BE2C (cell line): ENCODE data around the gene SAA4.

Experiments used
- DNase-seq: peaks from one replicate; pipeline ENCODE4 v3.0.0-alpha.2; 2020
- H3K27me3 ChIP-seq: fragments of 250-450 bp; sonication (Bioruptor Pico); 2 replicates; pipeline ENCODE4 v1.5.1; 2020; ENCODE audit warnings: mild to moderate bottlenecking
- H3K36me3 ChIP-seq: fragments of 250-450 bp; sonication (Bioruptor Pico); 2 replicates; pipeline ENCODE4 v1.5.1; 2020; ENCODE audit warnings: mild to moderate bottlenecking
- H3K4me1 ChIP-seq: fragments of 250-450 bp; sonication (Bioruptor Pico); 2 replicates; pipeline ENCODE4 v1.5.1; 2020
- H3K4me3 ChIP-seq: 2 replicates; pipeline ENCODE4 v1.5.1; 2011; ENCODE audit warnings: low read depth, low read length
- H3K9me3 ChIP-seq: fragments of 250-450 bp; sonication (Bioruptor Pico); 2 replicates; pipeline ENCODE4 v1.5.1; 2020
- TF ChIP-seq, protein P1 (sequence below): IDR thresholded peaks from 2 replicates; pipeline ENCODE4 v1.5.1; 2012; ENCODE audit warnings: mild to moderate bottlenecking, low read depth, low read length

The SAA4 gene

DNA sequence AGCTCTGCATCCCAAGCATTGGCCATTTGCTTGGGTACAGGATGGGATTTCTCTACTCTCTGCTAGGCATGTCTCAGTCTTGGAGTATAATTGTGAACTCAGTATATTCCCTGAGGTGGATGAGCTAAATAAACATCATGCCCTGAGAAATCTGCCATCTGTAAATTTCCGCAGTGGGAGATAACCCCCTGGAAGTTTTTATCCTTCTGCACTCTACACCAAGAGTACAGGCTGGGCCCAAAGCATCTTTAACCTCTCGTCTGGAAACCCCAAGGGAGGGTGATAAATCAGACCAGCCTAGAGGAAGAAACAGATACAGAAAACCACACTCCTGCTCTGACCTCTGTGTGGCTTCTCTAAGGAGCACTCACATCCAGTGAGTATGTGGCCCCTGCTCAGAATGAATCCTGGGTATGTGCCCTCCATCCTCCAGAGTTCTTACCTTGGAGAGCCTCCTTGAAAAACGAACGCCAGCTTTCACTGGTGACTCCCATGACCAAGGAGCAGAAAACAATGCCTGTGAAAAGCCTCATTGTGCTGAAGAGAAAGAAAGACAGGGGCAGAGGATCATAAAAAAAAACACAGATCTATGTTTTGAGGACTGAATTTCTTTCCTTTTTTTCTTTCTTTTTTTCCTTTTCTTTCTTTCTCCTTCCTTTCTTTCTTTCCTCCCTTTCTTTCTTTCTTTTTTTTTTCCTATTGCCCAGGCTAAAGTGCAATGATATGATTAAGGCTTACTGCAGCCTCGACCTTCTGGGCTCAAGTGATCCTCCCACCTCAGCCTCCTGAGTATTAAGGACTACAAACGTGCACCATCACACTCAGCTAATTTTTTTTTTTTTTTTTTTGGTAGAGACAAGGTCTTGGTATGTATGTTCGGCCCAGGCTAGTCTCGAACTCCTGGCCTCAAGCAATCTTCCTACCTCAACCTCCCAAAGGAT, 938 bp downstream of the SAA4 start:
- no peak overlapping the region for H3K4me3 ChIP-seq
- TF ChIP-seq, protein P1, sequence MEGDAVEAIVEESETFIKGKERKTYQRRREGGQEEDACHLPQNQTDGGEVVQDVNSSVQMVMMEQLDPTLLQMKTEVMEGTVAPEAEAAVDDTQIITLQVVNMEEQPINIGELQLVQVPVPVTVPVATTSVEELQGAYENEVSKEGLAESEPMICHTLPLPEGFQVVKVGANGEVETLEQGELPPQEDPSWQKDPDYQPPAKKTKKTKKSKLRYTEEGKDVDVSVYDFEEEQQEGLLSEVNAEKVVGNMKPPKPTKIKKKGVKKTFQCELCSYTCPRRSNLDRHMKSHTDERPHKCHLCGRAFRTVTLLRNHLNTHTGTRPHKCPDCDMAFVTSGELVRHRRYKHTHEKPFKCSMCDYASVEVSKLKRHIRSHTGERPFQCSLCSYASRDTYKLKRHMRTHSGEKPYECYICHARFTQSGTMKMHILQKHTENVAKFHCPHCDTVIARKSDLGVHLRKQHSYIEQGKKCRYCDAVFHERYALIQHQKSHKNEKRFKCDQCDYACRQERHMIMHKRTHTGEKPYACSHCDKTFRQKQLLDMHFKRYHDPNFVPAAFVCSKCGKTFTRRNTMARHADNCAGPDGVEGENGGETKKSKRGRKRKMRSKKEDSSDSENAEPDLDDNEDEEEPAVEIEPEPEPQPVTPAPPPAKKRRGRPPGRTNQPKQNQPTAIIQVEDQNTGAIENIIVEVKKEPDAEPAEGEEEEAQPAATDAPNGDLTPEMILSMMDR, result no peak
- no peaks in the 10 kb centered on the region for H3K9me3 ChIP-seq
- no peak for DNase-seq
- peaks cover 7% of the 10 kb centered on the region; the same call in 1 of the 2 replicates for H3K27me3 ChIP-seq
- H3K36me3 ChIP-seq, result no peaks in the 10 kb centered on the region
- no peaks in the 10 kb centered on the region for H3K4me1 ChIP-seq

DNA sequence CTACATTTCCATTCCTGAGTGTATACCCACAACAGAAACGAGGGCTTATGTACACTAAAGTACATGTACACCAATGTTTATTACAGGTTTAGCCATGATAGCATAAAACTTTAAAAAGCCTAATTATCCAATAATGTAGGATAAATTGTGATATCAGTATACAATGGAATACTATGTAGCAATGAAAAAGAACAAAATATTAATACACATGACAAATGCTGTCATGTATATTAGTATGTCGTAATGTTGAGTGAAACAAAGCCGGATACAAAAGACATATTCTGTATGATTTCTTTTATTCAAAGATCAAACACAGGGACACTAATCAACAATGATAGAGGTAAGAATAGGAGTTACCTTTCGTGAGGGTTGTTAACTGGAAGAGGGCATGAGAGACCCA, 2.7 kb downstream of the SAA4 start:
- Histone ChIP-seq H3K4me3 (no peak overlapping the region), H3K9me3 (no peaks in the 10 kb centered on the region), H3K36me3 (no peaks in the 10 kb centered on the region), H3K27me3 (peaks cover 7% of the 10 kb centered on the region; the same call in 1 of the 2 replicates), H3K4me1 (no peaks in the 10 kb centered on the region)
- no peak for DNase-seq
- TF ChIP-seq, protein P1, result no peak

DNA sequence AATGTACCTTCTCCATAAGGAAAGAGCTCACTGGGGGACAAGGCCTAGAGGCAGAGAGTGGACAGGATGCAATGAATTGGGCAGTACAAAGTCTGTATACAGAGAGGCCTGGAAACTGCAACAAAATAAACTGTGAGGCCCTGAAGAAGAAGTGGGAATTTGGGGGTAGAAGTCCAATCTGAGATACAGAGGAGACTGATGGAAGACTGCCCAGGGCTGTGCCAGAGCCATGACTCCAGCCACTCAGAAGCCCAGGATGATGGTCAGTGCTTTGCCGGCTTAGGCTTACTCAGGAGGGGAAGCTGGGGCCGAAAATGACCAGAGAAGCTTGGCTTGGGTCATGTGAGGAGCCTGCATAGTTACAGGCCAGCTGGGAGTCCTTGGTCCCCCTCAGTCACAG, 5.7 kb downstream of the SAA4 start:
- no peaks in the 10 kb centered on the region for H3K27me3 ChIP-seq
- DNase-seq, result no peak
- no peak overlapping the region for H3K4me3 ChIP-seq
- TF ChIP-seq, protein P1, result no peak
- H3K36me3 ChIP-seq, result no peaks in the 10 kb centered on the region
- H3K4me1 ChIP-seq, result no peaks in the 10 kb centered on the region
- no peaks in the 10 kb centered on the region for H3K9me3 ChIP-seq

DNA sequence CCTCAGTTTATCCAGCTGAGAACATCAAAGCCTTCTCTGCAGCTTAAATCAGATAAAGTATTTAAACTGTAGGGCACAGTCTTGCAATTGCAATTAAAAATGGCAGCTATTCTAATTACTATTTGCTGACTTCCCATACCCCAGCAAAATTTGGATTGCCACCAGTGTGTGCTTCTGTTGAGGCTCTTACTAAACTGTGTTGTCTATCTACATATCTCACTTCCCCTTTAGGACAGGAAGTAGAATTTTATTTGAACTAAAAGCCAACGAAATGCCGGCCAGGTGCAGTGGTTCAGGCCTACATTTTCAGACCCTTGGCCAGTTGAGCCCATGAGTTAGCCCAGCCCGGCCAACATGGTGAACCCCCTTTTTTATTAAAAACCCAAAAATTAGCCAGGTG, 7.1 kb downstream of the SAA4 start:
- TF ChIP-seq, protein P1, result no peak
- Histone ChIP-seq H3K4me1 (no peaks in the 10 kb centered on the region), H3K9me3 (no peaks in the 10 kb centered on the region), H3K4me3 (no peak overlapping the region), H3K27me3 (no peaks in the 10 kb centered on the region), H3K36me3 (no peaks in the 10 kb centered on the region)
- no peak for DNase-seq

DNA sequence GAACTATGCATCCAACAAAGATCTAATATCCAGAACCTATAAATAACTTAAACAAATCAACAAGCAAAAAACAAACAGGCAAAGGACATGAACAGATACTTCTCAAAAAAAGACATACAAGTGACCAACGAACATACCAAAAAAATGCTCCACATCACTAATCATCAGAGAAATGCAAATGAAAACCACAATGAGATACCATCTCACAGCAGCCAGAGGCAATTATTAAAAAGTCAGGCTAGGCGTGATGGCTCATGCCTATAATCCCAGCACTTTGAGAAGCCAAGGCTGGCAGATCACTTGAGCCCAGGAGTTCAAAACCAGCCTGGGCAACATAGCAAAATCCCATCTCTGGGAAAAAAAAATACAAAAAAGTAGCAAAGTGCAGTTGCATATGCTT, 10.7 kb downstream of the SAA4 start:
- no peaks in the 10 kb centered on the region for H3K27me3 ChIP-seq
- TF ChIP-seq, protein P1, result no peak
- no peaks in the 10 kb centered on the region for H3K4me1 ChIP-seq
- no peak for DNase-seq
- no peak overlapping the region for H3K4me3 ChIP-seq
- H3K9me3 ChIP-seq, result no peaks in the 10 kb centered on the region
- H3K36me3 ChIP-seq, result no peaks in the 10 kb centered on the region
